RWPE1 (cell line): ENCODE data around the gene MUC3A.

Experiments used
- CTCF ChIA-PET: fragments of 350-600 bp; sonication (Branson Sonifier 250); formaldehyde crosslinking; extraction: SDS; loops from one replicate; lab custom pipeline; 2021; lab: Yijun Ruan, JAX
- POLR2A ChIA-PET: fragments of 400-600 bp; formaldehyde crosslinking; extraction: SDS; loops from one replicate; lab custom pipeline; 2020; ENCODE audit warnings: antibody characterized with exemption; ENCODE audit not compliant: low non-redundant PET; lab: Yijun Ruan, JAX
- DNase-seq: peaks from one replicate; pipeline ENCODE4 v3.0.0; 2012; ENCODE audit warnings: low spot score
- H3K27ac ChIP-seq: fragments of 450-650 bp; 2 replicates; pipeline ENCODE4 v1.5.1; 2017
- CTCF ChIP-seq: fragments of 450-650 bp; conservative IDR thresholded peaks from 2 replicates; pipeline ENCODE4 v1.5.1; 2017; ENCODE audit warnings: low read depth, mild to moderate bottlenecking

MUC3A gene

GRCh38 chr7:100957832-100958421 is 8.6 kb downstream of the MUC3A start:
- no peak for TF ChIP-seq CTCF
- ChIA-PET CTCF (interaction anchor here (0.6 to 1.3 kb wide), 8 partner anchors 8 to 1323 kb away, joined by 3 to 5 read pairs (median 3); partner anchors contain the start of gene ACHE), POLR2A (no interaction called here)
- no peak overlapping the region for H3K27ac ChIP-seq
- DNase-seq: no peak

DNA sequence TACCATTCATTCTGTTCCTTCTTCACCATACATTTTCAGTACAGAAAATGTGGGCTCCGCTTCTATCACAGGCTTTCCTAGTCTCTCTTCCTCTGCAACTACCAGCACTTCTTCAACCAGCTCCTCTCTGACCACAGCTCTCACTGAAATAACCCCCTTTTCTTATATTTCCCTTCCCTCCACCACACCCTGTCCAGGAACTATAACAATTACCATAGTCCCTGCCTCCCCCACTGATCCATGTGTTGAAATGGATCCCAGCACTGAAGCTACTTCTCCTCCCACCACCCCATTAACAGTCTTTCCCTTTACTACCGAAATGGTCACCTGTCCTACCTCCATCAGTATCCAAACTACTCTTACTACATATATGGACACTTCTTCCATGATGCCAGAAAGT is 10.6 kb downstream of the MUC3A start:
- no peak for DNase-seq
- ChIA-PET POLR2A (no interaction called here), CTCF (no interaction called here)
- H3K27ac ChIP-seq: no peak overlapping the region
- no peak for TF ChIP-seq CTCF

- no peak overlapping the region for H3K27ac ChIP-seq
- POLR2A ChIA-PET: no interaction called here
- TF ChIP-seq CTCF: no peak
- no peak for DNase-seq
- CTCF ChIA-PET: no interaction called here
Observed at GRCh38 chr7:100962537-100962936, 13.2 kb downstream of the MUC3A start.

- no peak overlapping the region for H3K27ac ChIP-seq
- no peak for DNase-seq
- ChIA-PET POLR2A (no interaction called here), CTCF (no interaction called here)
- no peak for TF ChIP-seq CTCF
Observed at GRCh38 chr7:100963386-100963785, 14.1 kb downstream of the MUC3A start.

GRCh38 chr7:100963874-100964273 is 14.5 kb downstream of the MUC3A start:
- H3K27ac ChIP-seq: no peak overlapping the region
- CTCF ChIA-PET: no interaction called here
- TF ChIP-seq CTCF: no peak
- no peak for DNase-seq
- POLR2A ChIA-PET: no interaction called here

DNA sequence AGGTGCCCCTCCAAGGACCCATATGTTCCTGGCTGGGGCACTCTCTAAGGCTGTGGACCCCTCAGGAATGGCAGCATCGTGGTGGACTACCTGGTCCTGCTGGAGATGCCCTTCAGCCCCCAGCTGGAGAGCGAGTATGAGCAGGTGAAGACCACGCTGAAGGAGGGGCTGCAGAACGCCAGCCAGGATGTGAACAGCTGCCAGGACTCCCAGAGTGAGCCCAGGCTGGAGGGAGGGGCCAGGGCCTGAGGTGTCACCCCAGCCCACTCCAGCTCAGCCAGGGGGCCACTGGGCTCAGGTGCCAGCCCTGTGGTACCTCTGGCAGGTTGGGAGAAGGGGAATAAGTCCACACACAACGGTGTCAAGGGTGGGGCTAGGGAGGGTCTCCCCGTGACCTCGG is 15.3 kb downstream of the MUC3A start:
- CTCF ChIA-PET: no interaction called here

More for the DNA sequence above, 15.3 kb downstream of the MUC3A start:
- POLR2A ChIA-PET: no interaction called here
- TF ChIP-seq CTCF: no peak
- no peak for DNase-seq
- no peak overlapping the region for H3K27ac ChIP-seq
